HCT116 (cell line): ENCODE data around the gene MEAF6. TPM values are rescaled to one million over a fixed set of nuclear protein-coding genes. Genes with fewer than 3 reads are reported as not detected.

ENCODE experiments used
- ATAC-seq: fragments of 200-7000 bp; cut with Tn5 transposase; 2 replicates; pipeline ENCODE4 v1.9.1; 2020; ENCODE audit warnings: mild to moderate bottlenecking, moderate library complexity
- BruUV-seq: library from RNA; stranded (reverse); fragments of 400-500 nt; replicated peaks from 2 replicates; lab custom pipeline; 2021; lab: Mats Ljungman, UMichigan
- CTCF ChIA-PET: fragments of 300-600 bp; sonication (Branson Sonifier 250); formaldehyde crosslinking; loops from one replicate; lab custom pipeline; 2021; ENCODE audit warnings: antibody characterized with exemption; lab: Charles Lee
- POLR2A ChIA-PET: fragments of 300-600, 350-600 bp; sonication (Branson Sonifier 250); formaldehyde crosslinking; loops from one replicate; lab custom pipeline; 2021; ENCODE audit warnings: antibody characterized with exemption; lab: Charles Lee
- RAD21 ChIA-PET, 2 experiments: fragments of 300-600 bp; sonication (Branson Sonifier 250); formaldehyde crosslinking; loops; one replicate each; lab custom pipeline; 2023; ENCODE audit warnings: low total read pairs in 2 of 2; ENCODE audit not compliant: uncharacterized antibody in 2 of 2, unreplicated experiment in 2 of 2, low non-redundant PET in 1 of 2; lab: Charles Lee
- DNase-seq: peaks from one replicate; pipeline ENCODE4 v3.0.0-alpha.2; 2010; ENCODE audit warnings: low read depth, low spot score
- H2AFZ ChIP-seq: fragments of 200-600 bp; shearing (Covaris generic), sonication (generic); 2 replicates; pipeline ENCODE4 v1.6.1; 2017; ENCODE audit warnings: low read depth, mixed run types, mixed read lengths, antibody characterized with exemption, low read length; ENCODE audit not compliant: poor library complexity, severe bottlenecking
- H3K27ac ChIP-seq: 2 replicates; pipeline ENCODE4 v1.5.1; 2012; ENCODE audit warnings: low read depth, low read length
- H3K27me3 ChIP-seq: fragments of 200-600 bp; sonication (generic); 2 replicates; pipeline ENCODE4 v1.6.1; 2016; ENCODE audit warnings: mixed run types, low read length, mixed read lengths; ENCODE audit not compliant: insufficient read depth
- H3K36me3 ChIP-seq, 2 experiments: fragments of 200-500 bp in 1 of 2; fragments of 200-600 bp in 1 of 2; sonication (Bioruptor generic) in 1 of 2; sonication (generic) in 1 of 2; 2 replicates each; pipeline versions ENCODE4 v1.5.1 to v1.6.1; 2014 to 2016; ENCODE audit warnings: low read length in 2 of 2, inconsistent platforms in 1 of 2, mixed read lengths in 1 of 2, mixed run types in 1 of 2; ENCODE audit not compliant: insufficient read depth in 2 of 2, control insufficient read depth in 1 of 2
- H3K4me1 ChIP-seq, 2 experiments: fragments of 200-600 bp in 1 of 2; sonication (generic) in 1 of 2; 2 replicates each; pipeline versions ENCODE4 v1.5.1 to v1.6.1; 2012 to 2017; ENCODE audit warnings: low read length in 2 of 2, inconsistent platforms in 1 of 2, mild to moderate bottlenecking in 1 of 2, mixed read lengths in 1 of 2, mixed run types in 1 of 2, moderate library complexity in 1 of 2; ENCODE audit not compliant: insufficient read depth in 2 of 2, control insufficient read depth in 1 of 2
- H3K4me2 ChIP-seq: fragments of 200-600 bp; sonication (generic); 2 replicates; pipeline ENCODE4 v1.6.1; 2017; ENCODE audit warnings: mixed run types, low read length, mixed read lengths
- H3K4me3 ChIP-seq, 2 experiments: fragments of 200-600 bp in 1 of 2; sonication (generic) in 1 of 2; replicated peaks in 1 of 2; 2 replicates each; pipeline ENCODE4 v1.5.1; 2011 to 2016; ENCODE audit warnings: low read length in 2 of 2, control low read depth in 1 of 2, low read depth in 1 of 2, mild to moderate bottlenecking in 1 of 2, mixed read lengths in 1 of 2, mixed run types in 1 of 2
- H3K79me2 ChIP-seq: fragments of 200-600 bp; sonication (generic); 2 replicates; pipeline ENCODE4 v1.6.1; 2017; ENCODE audit warnings: mild to moderate bottlenecking, mixed run types, low read length, moderate library complexity, mixed read lengths; ENCODE audit not compliant: insufficient read depth
- H3K9ac ChIP-seq: fragments of 200-600 bp; sonication (generic); 2 replicates; pipeline ENCODE4 v1.6.1; 2016; ENCODE audit warnings: low read length, mixed read lengths
- H3K9me2 ChIP-seq: fragments of 200-600 bp; sonication (generic), shearing (Covaris generic); 2 replicates; pipeline ENCODE4 v1.6.1; 2017; ENCODE audit warnings: mixed run types, mild to moderate bottlenecking, moderate library complexity; ENCODE audit not compliant: insufficient read depth
- H3K9me3 ChIP-seq, 2 experiments: fragments of 200-500 bp in 1 of 2; fragments of 200-600 bp in 1 of 2; sonication (Bioruptor generic) in 1 of 2; sonication (generic) in 1 of 2; 2 replicates each; pipeline ENCODE4 v1.6.1; 2014 to 2017; ENCODE audit warnings: low read length in 2 of 2, mixed read lengths in 2 of 2, inconsistent platforms in 1 of 2, low read depth in 1 of 2, mild to moderate bottlenecking in 1 of 2, mixed run types in 1 of 2, moderate library complexity in 1 of 2; ENCODE audit not compliant: control insufficient read depth in 1 of 2, insufficient read depth in 1 of 2
- H4K20me1 ChIP-seq: fragments of 200-600 bp; sonication (generic), shearing (Covaris generic); 2 replicates; pipeline ENCODE4 v1.6.1; 2017; ENCODE audit warnings: mixed run types, mild to moderate bottlenecking, moderate library complexity; ENCODE audit not compliant: insufficient read depth
- CBX3 ChIP-seq: IDR thresholded peaks from 2 replicates; pipeline ENCODE4 v1.6.1; 2012; ENCODE audit warnings: low read depth
- CEBPB ChIP-seq: IDR thresholded peaks from 2 replicates; pipeline ENCODE4 v1.6.1; 2012; ENCODE audit warnings: low read depth
- EGR1 ChIP-seq: IDR thresholded peaks from 2 replicates; pipeline ENCODE4 v1.6.1; 2012; ENCODE audit warnings: low read depth
- ELF1 ChIP-seq: IDR thresholded peaks from 2 replicates; pipeline ENCODE4 v1.6.1; 2012; ENCODE audit warnings: low read depth, borderline replicate concordance
- EZH2 ChIP-seq: fragments of 200-600 bp; sonication (generic); IDR thresholded peaks from 2 replicates; pipeline ENCODE4 v1.6.1; 2017; ENCODE audit warnings: antibody characterized with exemption, mixed run types
- EZH2phosphoT487 ChIP-seq: fragments of 200-600 bp; IDR thresholded peaks from 2 replicates; pipeline ENCODE4 v1.6.1; 2018; ENCODE audit warnings: antibody characterized with exemption, borderline replicate concordance
- POLR2AphosphoS5 ChIP-seq: IDR thresholded peaks from 2 replicates; pipeline ENCODE4 v1.6.1; 2011; ENCODE audit warnings: mild to moderate bottlenecking, low read depth, low read length, moderate library complexity
- RAD21 ChIP-seq: IDR thresholded peaks from 2 replicates; pipeline ENCODE4 v1.6.1; 2012; ENCODE audit warnings: low read depth, mild to moderate bottlenecking
- SIN3A ChIP-seq: IDR thresholded peaks from 2 replicates; pipeline ENCODE4 v1.6.1; 2012; ENCODE audit warnings: low read depth
- SRF ChIP-seq: IDR thresholded peaks from 2 replicates; pipeline ENCODE4 v1.6.1; 2012; ENCODE audit warnings: low read depth
- TCF7L2 ChIP-seq: IDR thresholded peaks from 2 replicates; pipeline ENCODE4 v1.7.0; 2011; ENCODE audit warnings: borderline replicate concordance, inconsistent platforms; ENCODE audit not compliant: insufficient read depth, insufficient read length; ENCODE audit errors: extremely low read depth
- YY1 ChIP-seq: IDR thresholded peaks from 2 replicates; pipeline ENCODE4 v1.6.1; 2011; ENCODE audit warnings: low read length, low read depth, moderate library complexity, mild to moderate bottlenecking; ENCODE audit not compliant: insufficient replicate concordance; ENCODE audit errors: extremely low read depth
- ZFX ChIP-seq: fragments of 450-650 bp; IDR thresholded peaks from 2 replicates; pipeline ENCODE4 v1.6.1; 2017
- ZNF274 ChIP-seq: fragments of 200-500 bp; sonication (Bioruptor generic); IDR thresholded peaks from 2 replicates; pipeline ENCODE4 v1.6.1; 2014; ENCODE audit warnings: mild to moderate bottlenecking, low read depth, low read length, inconsistent platforms
- intact Hi-C: fragments of 100-400 bp; cut with micrococcal nuclease; formaldehyde crosslinking; loops from 2 replicates; pipeline ENCODE4 v1.10.0; 2022
- total RNA-seq: library from RNA; stranded (reverse); gene quantifications from one replicate; pipeline ENCODE4 v1.2.1, GENCODE V29; 2021; ENCODE audit not compliant: unreplicated experiment
- TF ChIP-seq, protein P1 (sequence below), 3 experiments: fragments of 200-600 bp in 1 of 3; sonication (generic) in 1 of 3; IDR thresholded peaks in 2 of 3; conservative IDR thresholded peaks in 1 of 3; 2 replicates each; pipeline ENCODE4 v1.5.1; 2012 to 2017; ENCODE audit warnings: low read depth in 2 of 3, low read length in 2 of 3, antibody characterized with exemption in 1 of 3, borderline replicate concordance in 1 of 3, control low read depth in 1 of 3, mild to moderate bottlenecking in 1 of 3, mixed read lengths in 1 of 3, mixed run types in 1 of 3, moderate library complexity in 1 of 3; ENCODE audit not compliant: insufficient read depth in 1 of 3

MEAF6 gene
- total RNA-seq, 1 experiment from 2014 or later, result 50.3 TPM

- H4K20me1 ChIP-seq, result no peaks in the 10 kb centered on the region
- H3K79me2 ChIP-seq, result peaks cover 26% of the 10 kb centered on the region
- ATAC-seq (no peak), DNase-seq (no peak)
- no peaks in the 10 kb centered on the region for H3K9me2 ChIP-seq
- H3K4me3 ChIP-seq, result no peak overlapping the region
- peaks cover 14 to 32% of the 10 kb centered on the region in 2 experiments for H3K4me1 ChIP-seq
- H2AFZ ChIP-seq, result no peak overlapping the region
- peaks cover 17 to 45% of the 10 kb centered on the region in 2 experiments; a peak in 3 of 4 replicates for H3K36me3 ChIP-seq
- no peak overlapping the region for H3K9ac ChIP-seq
- BruUV-seq, result no TSS peak
- intact Hi-C loops, result no loop called here
- ChIA-PET POLR2A (interaction anchor here (1.1 to 4.7 kb wide), 2 partner anchors 8 to 12 kb away, joined by 3 to 34 read pairs; partner anchors contain the start of gene ZC3H12A), RAD21 (no interaction called here), CTCF (interaction anchor here (1.3 kb wide), 1 partner anchor 12 kb away, joined by 4 read pairs; no protein-coding TSS in a partner anchor)
- H3K27me3 ChIP-seq, result no peaks in the 10 kb centered on the region
- H3K9me3 ChIP-seq, result no peaks in the 10 kb centered on the region
- TF ChIP-seq EZH2 (no peak), TCF7L2 (no peak), YY1 (no peak), ZFX (no peak), CBX3 (no peak), SRF (no peak), SIN3A (no peak), ELF1 (no peak), CEBPB (no peak), EZH2phosphoT487 (no peak), EGR1 (no peak), RAD21 (no peak), ZNF274 (no peak), POLR2AphosphoS5 (no peak)
- TF ChIP-seq, protein P1, sequence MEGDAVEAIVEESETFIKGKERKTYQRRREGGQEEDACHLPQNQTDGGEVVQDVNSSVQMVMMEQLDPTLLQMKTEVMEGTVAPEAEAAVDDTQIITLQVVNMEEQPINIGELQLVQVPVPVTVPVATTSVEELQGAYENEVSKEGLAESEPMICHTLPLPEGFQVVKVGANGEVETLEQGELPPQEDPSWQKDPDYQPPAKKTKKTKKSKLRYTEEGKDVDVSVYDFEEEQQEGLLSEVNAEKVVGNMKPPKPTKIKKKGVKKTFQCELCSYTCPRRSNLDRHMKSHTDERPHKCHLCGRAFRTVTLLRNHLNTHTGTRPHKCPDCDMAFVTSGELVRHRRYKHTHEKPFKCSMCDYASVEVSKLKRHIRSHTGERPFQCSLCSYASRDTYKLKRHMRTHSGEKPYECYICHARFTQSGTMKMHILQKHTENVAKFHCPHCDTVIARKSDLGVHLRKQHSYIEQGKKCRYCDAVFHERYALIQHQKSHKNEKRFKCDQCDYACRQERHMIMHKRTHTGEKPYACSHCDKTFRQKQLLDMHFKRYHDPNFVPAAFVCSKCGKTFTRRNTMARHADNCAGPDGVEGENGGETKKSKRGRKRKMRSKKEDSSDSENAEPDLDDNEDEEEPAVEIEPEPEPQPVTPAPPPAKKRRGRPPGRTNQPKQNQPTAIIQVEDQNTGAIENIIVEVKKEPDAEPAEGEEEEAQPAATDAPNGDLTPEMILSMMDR (IDR thresholded peaks at IDR 0.05 in 2 of 3, conservative IDR thresholded peaks at IDR 0.05 in 1 of 3; ENCODE audit: borderline replicate concordance in 1 of 3, insufficient read depth in 1 of 3, low read depth in 2 of 3, low read length in 2 of 3), result no peak
- no peak overlapping the region for H3K27ac ChIP-seq
- no peak overlapping the region for H3K4me2 ChIP-seq
Observed at GRCh38 chr1:37483785-37484184, 30.8 kb downstream of the MEAF6 start.
